ENCODE measurements around the gene HMG20A. TPM values are rescaled to one million over a fixed set of nuclear protein-coding genes. Genes with fewer than 3 reads are reported as not detected.

HMG20A gene
- total RNA-seq, 4 donors from 2014 or later = 38.4 to 122 (median 41.6) TPM

DNA sequence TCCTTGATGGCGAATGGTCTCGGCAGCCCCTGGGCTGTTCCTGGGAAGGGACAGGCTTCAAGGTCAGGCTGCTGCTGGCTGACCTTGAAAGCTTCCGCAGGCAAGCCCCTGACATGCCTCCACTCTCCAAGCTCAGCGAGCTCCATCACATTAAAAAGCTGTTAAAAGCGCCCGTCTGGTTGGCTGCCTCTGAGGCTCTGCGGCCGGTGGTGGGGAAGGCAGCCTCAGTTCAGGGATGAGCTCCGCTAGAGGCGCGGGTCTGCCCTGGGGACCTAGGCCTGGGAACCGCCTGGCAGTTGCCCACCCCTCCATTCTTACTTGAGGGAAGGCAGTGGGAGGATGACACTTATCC lies 108.3 kb downstream of the HMG20A start:
- Histone ChIP-seq H3K4me1 (peaks cover 0 to 8% (median 0%) of the 10 kb centered on the region in 4 donors), H3K27me3 (no peaks in the 10 kb centered on the region), H3K9me3 (no peaks in the 10 kb centered on the region), H3K27ac (no peak overlapping the region), H3K36me3 (no peaks in the 10 kb centered on the region), H3K4me3 (no peak overlapping the region)
- DNase-seq = peak in 1 of 3 donors; percentile 16
- TF ChIP-seq, protein P1, sequence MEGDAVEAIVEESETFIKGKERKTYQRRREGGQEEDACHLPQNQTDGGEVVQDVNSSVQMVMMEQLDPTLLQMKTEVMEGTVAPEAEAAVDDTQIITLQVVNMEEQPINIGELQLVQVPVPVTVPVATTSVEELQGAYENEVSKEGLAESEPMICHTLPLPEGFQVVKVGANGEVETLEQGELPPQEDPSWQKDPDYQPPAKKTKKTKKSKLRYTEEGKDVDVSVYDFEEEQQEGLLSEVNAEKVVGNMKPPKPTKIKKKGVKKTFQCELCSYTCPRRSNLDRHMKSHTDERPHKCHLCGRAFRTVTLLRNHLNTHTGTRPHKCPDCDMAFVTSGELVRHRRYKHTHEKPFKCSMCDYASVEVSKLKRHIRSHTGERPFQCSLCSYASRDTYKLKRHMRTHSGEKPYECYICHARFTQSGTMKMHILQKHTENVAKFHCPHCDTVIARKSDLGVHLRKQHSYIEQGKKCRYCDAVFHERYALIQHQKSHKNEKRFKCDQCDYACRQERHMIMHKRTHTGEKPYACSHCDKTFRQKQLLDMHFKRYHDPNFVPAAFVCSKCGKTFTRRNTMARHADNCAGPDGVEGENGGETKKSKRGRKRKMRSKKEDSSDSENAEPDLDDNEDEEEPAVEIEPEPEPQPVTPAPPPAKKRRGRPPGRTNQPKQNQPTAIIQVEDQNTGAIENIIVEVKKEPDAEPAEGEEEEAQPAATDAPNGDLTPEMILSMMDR (IDR thresholded peaks at IDR 0.05) = no peak

DNA sequence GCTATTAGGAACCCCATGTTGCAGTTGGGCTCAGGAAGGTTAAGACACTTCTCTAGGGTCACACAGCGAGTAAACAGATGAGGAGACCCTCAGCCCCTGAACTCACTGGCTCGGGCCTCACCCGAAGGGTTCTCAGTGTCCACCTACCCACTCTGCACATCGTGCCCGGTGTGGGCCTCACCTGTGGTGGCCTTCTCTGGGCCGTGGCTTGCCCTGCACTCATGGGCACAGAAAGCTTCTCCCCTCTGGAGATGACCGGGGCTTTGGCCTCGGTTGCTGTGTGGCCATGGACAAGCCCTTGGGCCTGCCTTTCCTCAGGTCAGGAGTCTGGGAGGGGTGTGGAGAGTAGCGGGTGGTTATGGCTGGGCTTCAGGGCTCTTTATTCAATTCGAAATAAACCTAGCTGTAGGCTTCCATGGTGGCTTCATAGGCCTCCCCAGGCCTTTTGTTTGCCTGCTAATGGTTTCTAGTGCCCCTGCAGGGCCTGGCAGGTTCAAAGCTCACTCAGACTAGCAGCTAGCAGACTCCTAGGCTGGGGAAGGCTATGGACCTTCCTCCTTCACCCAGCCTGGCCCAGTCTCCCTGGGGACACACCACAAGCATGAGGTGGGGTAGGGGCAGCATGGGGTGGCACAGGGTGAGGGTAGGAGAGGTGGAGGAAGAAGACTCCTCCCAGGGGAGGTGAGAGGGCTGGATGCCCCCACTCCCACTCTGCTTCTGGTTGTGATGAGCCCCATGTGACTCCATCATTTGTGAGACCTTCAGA lies 108.9 kb downstream of the HMG20A start:
- Histone ChIP-seq H3K4me1 (peaks cover 0 to 8% (median 0%) of the 10 kb centered on the region in 4 donors), H3K4me3 (no peak overlapping the region), H3K9me3 (no peaks in the 10 kb centered on the region), H3K27me3 (no peaks in the 10 kb centered on the region), H3K36me3 (no peaks in the 10 kb centered on the region), H3K27ac (no peak overlapping the region)
- no peak for DNase-seq
- no peak for TF ChIP-seq POLR2A (IDR thresholded peaks at IDR 0.05)
- TF ChIP-seq, protein P1 (IDR thresholded peaks at IDR 0.05) = no peak

DNA sequence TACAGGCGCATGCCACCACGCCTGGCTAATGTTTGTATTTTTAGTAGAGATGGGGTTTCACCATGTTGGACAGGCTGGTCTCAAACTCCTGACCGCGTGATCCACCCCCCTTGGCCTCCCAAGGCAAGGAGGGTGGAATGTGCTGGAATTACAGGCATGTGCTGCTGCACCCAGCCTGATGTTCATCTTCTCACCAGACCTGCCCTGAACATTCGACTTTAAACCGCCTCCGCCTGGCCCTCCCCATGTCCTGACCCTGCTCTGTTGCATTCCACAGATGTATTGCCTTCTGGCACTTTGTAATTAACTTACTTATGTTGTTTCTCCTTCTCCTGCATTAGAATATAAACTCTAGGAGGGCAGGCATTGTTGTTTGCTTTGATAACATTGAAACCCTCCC lies 109.9 kb downstream of the HMG20A start:
- Histone ChIP-seq H3K27me3 (no peaks in the 10 kb centered on the region), H3K4me3 (no peak overlapping the region), H3K4me1 (peaks cover 0 to 8% (median 0%) of the 10 kb centered on the region in 4 donors), H3K27ac (no peak overlapping the region), H3K36me3 (no peaks in the 10 kb centered on the region), H3K9me3 (no peaks in the 10 kb centered on the region)
- DNase-seq = no peak
- TF ChIP-seq, protein P1 (IDR thresholded peaks at IDR 0.05) = no peak
- no peak for TF ChIP-seq POLR2A (IDR thresholded peaks at IDR 0.05)

DNA sequence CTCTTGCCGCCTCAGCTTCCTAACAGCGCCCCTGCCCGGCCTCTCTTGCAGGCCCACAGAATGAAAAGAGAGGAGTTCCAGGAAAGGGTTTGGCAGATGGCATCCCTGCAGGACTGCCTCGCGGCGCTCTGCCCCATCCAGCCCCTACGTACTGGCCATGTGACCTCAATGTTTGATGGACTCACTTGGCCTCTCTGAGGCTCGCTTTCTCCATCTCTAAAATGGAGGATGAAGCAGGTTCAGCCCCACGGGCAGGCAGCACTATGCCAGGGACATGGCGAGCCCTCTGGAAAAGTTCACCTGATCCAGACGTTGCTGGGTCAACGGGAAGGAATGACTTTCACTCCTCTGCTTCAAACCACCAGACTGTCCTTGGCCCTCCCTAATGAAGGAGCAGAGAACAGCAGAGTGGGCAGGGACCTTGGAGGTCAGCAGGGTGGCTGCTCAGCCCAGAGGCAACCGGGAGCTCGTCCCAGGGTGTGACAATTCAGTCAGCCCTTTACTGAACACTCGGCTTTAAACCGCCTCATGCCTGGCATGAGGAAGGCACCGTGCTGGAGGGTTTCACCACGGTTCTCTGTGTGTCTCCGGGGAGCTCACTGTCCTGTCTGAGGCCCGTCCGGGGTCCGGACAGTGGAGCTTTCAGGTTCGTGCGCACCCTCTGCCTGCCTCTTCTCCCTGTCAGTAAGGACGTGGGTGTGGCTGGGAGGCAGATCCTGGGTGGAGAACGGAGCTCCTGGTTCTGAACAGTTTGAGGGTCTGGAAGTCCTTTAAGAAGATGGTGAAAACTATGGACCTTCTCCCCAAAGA lies 110.7 kb downstream of the HMG20A start:
- H3K27me3 ChIP-seq = no peaks in the 10 kb centered on the region
- no peak overlapping the region for H3K27ac ChIP-seq
- peaks cover 0 to 8% (median 0%) of the 10 kb centered on the region in 4 donors for H3K4me1 ChIP-seq
- H3K36me3 ChIP-seq = no peaks in the 10 kb centered on the region
- no peak for TF ChIP-seq POLR2A (IDR thresholded peaks at IDR 0.05)
- TF ChIP-seq, protein P1 (IDR thresholded peaks at IDR 0.05) = no peak
- H3K4me3 ChIP-seq = no peak overlapping the region
- DNase-seq = no peak
- H3K9me3 ChIP-seq = no peaks in the 10 kb centered on the region

DNA sequence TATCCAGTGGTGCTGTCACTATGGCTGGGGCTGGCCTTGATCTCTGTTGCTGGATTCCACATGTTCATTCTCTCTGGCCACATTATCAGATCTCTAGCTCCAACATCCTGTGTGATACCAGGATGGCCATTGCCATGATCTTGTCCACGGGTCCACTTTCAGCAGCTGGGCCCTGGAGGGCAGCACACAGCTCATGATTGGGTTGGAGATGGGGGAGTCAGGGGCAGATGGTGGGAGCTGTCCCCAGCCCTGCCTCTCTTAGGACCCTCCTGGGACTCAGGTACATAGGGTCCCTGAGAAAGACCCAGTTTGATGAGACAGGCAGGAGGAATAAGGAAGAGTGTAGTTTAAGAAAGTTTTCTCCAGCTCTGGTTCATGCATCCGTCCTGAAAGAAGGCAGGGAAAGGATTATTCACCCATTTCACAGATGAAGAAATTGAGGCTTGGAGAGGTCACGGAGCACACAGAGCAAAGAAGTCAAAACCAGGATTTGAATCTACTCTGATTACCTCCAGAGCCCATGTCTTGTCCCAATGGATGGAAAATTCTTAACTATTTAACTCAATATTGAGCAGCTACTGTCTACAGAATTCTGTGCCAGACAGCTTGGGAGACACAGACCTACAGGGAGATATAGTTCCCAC lies 111.5 kb downstream of the HMG20A start:
- no peaks in the 10 kb centered on the region for H3K36me3 ChIP-seq
- H3K9me3 ChIP-seq = no peaks in the 10 kb centered on the region
- DNase-seq = no peak
- TF ChIP-seq, protein P1 (IDR thresholded peaks at IDR 0.05) = no peak
- TF ChIP-seq POLR2A (IDR thresholded peaks at IDR 0.05) = no peak
- peaks cover 0 to 8% (median 1%) of the 10 kb centered on the region in 4 donors for H3K4me1 ChIP-seq
- H3K27ac ChIP-seq = no peak overlapping the region
- no peaks in the 10 kb centered on the region for H3K27me3 ChIP-seq
- H3K4me3 ChIP-seq = no peak overlapping the region

All from Peyer's patch (tissue), 4 donors.